ENCODE measurements around the gene RPAP2.

GRCh38 chr1:92430030-92430429 lies 131.2 kb downstream of the RPAP2 start:
- no peak for TF ChIP-seq CTCF (IDR thresholded peaks at IDR 0.05; ENCODE audit: borderline replicate concordance, extremely low read depth, low read length, poor library complexity, severe bottlenecking)
- TF ChIP-seq EZH2 (IDR thresholded peaks at IDR 0.05; ENCODE audit: borderline replicate concordance, low read depth, low read length, severe bottlenecking), result no peak

All from DND-41 (cell line).